T-helper 9 cell (primary cell): ENCODE measurements around the gene SGK2.

Experiments used
- DNase-seq: peaks from one replicate; pipeline ENCODE4 v3.0.0-alpha.2; 2020
- total RNA-seq, 2 donors: gene quantifications; one replicate each; lab custom pipeline; 2026; lab: John Stamatoyannopoulos, UW

The SGK2 gene
- 0.35 to 0.48 reads per million in 2 donors for total RNA-seq

GRCh38 chr20:43558412-43559146 is at the start of gene SGK2:
TSS of gene SGK2 (plus strand) at chr20:43559027. CDS start at chr20:43566496, 7,469 bp downstream.
- no peak for DNase-seq

- no peak for DNase-seq
Measured at GRCh38 chr20:43511879-43512278, 46.9 kb upstream of the SGK2 start.

GRCh38 chr20:43513372-43513930 is 45.4 kb upstream of the SGK2 start:
- no peak for DNase-seq

DNA sequence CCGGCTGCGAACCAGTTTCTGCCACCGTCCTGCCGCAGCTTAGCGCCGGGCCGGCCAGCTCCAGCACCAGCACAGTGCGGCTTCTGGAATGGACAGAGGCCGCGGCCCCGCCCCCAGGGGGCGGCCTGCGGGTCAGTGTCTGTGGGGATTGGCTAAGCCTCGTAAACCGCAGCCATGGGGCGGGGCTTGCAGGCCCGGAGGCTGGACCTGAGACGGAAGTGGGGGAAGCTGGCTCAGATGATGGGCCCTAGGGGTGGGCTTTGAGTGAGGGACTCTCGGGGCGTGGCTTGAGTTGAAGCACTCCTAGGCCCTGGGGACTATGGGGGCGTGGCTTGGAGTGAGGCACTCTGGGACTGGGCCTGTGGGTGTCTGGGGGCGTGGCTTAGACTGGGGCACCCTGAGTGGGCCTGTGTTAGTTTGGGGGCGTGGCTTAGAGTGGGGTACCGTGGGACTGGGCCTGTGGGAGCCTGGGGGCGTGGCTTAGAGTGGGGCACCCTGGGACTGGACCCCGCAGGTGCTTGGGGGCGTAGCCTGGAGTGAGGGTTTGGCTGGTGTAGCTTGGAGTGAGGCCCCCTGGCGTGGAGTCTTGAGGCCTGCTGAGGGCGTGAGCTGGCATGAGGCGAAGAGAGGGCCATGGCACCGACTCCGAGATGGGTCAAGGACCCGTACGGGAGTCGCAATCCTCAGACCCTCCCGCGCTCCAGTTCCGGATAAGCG is 44.7 kb upstream of the SGK2 start:
- peak; percentile 82 for DNase-seq

DNA sequence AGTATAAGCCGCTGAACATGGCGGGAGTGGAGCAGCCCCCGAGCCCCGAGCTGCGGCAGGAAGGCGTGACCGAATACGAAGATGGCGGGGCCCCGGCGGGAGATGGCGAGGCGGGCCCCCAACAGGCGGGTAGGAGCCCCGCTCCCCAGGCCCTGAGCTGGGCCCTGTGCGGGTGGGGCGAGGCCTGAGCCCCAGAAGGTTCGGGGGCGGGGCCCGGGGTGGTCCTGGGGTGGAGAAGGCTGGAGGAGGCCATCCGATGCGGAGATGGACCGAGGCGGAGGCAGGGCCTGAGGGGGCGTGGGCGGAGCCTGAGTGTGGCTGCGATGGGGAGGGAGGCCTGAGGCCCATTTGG is 44.2 kb upstream of the SGK2 start:
- no peak for DNase-seq

DNA sequence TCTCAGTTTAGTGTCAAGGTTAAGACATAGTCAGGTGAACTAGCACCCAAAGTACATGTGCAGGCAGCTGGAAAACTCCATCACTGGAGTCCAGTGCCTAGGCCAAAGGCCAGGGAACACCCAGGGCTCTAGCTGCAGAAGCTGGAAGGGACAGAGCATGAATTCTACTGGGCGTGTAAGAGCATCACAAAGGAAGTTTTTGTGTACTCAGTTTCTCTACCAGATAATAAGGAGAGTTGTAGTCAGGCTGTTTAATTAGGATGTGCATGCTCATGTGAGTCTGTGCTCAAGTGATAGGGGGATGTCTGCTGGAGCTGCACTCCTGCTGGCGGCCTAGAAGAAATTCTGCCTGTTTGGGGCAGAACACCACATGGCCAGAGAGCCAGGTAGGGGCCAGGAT is 43.2 kb upstream of the SGK2 start:
- no peak for DNase-seq

DNA sequence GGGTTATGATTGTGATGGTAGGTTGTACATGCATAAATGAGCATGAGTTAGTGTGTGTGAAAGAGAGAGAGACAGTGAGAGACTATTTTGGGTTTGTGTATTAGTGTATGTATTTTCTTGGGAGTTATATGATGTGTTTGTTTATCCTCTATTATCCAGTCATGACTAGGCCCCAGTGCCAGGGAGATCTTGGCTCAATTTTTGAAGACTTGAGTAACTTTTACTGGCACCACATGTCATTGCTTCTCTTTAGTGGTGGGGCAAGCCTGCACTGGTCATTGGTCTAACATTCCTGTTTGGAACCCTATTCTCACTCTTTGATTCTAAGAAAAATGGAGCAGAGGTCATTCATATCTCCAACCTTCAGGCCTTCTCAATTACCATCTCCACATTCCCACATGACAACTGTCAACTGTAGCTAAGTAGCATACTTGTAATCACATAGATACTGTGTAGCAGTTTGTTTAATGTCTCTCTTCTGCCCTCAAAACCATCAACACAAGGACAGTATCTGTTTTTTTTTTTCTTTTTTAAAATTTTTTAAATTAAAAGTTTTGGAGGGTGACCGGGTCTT is 42.5 kb upstream of the SGK2 start:
- DNase-seq: no peak

- DNase-seq: no peak
Measured at GRCh38 chr20:43520074-43520630, 38.7 kb upstream of the SGK2 start.

GRCh38 chr20:43525021-43525420 is 33.8 kb upstream of the SGK2 start:
- no peak for DNase-seq

- no peak for DNase-seq
Measured at GRCh38 chr20:43528258-43528875, 30.5 kb upstream of the SGK2 start.

GRCh38 chr20:43529051-43529450 is 29.8 kb upstream of the SGK2 start:
- no peak for DNase-seq

DNA sequence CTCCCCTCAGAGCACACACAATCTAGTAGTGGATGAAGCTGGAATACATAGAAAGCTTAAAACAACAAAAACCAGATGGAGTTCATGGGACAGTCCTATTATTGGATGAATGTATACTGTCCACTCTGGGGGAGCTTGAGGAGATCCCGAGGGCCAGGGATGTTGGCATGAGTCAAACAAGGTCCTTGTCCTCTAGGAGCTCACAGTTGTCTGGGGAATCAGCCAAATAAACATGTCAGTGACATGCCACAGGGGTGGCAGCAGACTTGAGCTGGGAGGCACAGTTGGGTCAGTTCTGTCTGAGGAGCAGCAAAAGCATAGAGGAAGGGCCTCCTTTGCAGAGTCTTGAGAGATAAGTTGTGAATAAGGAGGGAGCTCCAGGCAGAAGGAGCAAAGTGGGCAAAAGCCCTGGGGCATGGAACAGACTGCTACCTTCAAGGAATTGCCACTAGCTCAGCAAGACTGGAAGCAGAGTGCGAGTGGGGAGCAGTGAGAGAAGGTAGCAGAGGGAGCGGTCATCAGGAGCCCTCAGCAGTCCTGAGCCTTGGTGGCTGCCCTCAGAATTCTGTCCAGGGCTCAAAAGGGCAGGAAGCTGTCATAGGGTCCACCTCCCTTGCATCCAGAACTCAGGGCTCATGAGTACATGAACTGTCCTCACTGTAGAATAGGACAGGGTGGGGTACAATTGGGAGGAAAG is 29.2 kb upstream of the SGK2 start:
- no peak for DNase-seq

DNA sequence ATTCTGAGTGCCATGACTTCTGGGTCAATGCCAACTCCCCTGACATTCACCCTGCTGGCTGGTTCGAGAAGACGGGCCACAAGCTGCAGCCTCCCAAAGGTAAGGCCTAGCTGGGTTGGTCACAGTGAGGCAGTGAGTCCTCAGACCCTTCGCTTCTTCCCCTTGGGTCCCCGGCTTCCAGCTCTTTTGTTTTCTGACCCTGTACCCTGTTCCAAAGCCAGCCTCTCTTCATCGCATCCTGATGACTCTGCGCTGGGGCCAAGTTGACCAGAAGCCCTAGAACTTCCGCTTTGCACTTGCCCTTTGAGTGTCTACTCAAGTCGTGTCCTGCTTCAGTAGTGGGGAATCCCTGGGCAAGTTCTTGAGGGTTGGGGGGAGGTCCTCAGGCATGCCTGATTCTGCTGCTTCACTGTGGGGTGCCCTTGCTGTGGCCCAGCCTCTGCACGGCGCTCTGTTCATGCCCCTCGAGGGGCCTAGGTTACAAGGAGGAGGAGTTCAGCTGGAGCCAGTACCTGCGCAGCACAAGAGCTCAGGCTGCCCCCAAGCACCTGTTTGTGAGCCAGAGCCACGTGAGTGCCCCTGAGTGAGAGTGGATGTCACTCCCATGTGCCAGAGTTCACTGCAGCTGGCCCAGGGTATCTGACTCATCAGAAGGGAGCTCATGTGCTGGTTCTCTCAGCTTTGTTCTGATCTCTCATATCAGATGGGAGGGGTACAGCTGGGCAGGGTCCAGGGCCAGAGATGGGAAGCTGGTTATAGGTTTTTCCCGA is 28.3 kb upstream of the SGK2 start:
- DNase-seq: no peak

DNA sequence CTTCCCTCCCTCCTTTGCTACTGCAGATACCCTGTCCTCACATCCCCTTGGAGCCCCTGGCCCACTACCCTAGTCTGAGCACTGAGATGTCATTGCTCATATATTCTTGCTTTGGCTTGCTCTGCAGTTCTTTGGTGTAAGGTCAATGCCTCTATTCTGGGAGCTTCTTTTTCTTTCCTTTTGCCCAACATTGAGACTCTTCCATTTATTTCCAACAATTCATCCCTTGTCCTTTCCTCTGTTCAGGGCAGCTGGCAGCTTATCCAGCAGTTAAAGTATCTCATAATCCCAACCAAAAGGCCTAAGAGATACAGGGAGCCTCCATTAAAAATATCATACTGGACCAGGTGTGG is 27.8 kb upstream of the SGK2 start:
- no peak for DNase-seq

- DNase-seq: no peak
Measured at GRCh38 chr20:43532416-43533055, 26.3 kb upstream of the SGK2 start.

DNA sequence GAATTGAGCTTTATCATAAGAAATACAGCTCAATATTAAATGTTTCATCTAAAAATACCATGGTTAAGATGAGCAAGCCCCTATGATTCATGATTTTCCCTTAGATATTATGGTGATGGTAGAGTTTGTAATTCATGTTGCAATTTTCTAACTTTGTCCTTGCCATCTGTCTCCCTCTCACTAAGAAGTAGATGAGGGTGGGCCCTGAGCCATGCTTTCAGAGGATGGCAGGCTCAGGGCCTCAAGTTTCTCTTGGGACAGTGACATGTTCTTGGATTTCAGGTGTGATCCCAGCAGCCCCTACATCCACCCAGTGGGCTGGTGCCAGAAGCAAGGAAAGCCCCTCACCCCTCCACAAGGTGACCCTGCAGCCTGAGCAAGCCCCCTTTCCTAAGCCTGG is 25.8 kb upstream of the SGK2 start:
- DNase-seq: no peak

DNA sequence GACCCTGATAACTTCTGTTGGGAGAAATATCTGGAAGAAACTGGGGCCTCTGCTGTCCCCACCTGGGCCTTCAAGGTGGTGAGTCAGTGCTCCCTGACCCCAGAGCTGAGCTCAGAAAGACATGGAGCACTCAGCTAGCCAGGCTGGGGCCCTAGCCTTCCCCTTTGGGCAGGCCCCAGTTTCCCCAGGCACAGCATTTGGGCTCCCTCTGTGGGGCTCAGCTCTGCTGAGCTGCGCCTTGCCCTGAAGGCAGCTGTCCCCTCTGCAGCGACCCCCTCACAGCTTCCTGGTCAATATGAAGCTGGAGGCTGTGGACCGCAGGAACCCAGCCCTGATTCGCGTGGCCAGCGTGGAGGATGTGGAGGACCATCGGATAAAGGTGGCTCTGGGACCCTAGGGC is 24.8 kb upstream of the SGK2 start:
- DNase-seq: no peak

GRCh38 chr20:43534791-43535350 is 24.0 kb upstream of the SGK2 start:
- no peak for DNase-seq

DNA sequence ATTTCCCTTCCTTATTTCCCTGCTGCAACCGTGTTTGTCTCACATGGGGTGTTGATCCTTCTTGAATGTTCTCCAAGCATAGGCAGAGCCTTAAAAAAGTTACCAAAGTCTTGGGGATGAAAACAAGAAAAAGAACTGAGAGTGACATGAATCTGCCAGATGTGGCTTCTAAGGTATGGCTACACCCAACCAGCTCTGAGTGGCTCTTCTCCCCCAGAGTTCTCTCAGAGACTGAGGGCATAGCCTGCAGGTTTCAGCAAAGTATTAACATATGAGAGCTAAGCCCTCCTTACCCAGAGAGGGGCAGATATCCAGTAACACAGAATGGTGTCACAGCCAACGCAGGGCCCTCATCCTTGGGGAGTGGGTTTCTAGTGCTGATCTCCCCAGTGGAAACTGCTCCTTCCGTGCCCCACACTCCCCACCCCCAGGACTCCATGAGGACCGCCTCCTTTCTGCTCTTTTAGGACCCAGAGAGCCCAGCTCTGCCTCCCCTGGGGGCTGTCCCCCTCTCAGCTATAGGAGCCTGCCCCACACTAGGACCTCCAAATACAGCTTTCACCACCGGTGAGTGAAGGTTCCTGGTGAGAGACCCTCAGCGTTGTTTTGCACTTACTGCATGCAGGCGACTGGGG is 23.3 kb upstream of the SGK2 start:
- DNase-seq: no peak
